Keratinocyte (primary cell): ENCODE measurements around the gene CGAS. TPM values are rescaled to one million over a fixed set of nuclear protein-coding genes. Genes with fewer than 3 reads are reported as not detected.
"Not testable (repeated sequence)": the region's sequence is repeated elsewhere in the genome, so short reads cannot be mapped to it uniquely, and the experiment has no call there.

Experiments used
- DNase-seq: peaks from one replicate; pipeline ENCODE4 v3.0.0-alpha.2; 2011; ENCODE audit warnings: low read depth, missing footprints, low spot score
- FAIRE-seq: peaks from 2 replicates; lab custom pipeline; 2011; peaks lifted over from hg19 to GRCh38; lab: Jason Lieb, UNC
- H2AFZ ChIP-seq: 2 replicates; pipeline ENCODE4 v1.6.0; 2012; ENCODE audit warnings: low read length, control low read depth, inconsistent platforms; ENCODE audit not compliant: control insufficient read depth
- H3K27ac ChIP-seq: 2 replicates; pipeline ENCODE4 v1.5.1; 2011; ENCODE audit warnings: low read length; ENCODE audit not compliant: control insufficient read depth, insufficient read depth
- H3K27me3 ChIP-seq: 3 replicates; pipeline ENCODE4 v1.6.0; 2011; ENCODE audit warnings: low read length; ENCODE audit not compliant: control insufficient read depth, insufficient read depth; ENCODE audit errors: extremely low read depth
- H3K36me3 ChIP-seq, 2 experiments: 2 replicates in 1 of 2; 3 replicates in 1 of 2; pipeline ENCODE4 v1.5.1; 2011; ENCODE audit warnings: low read length in 2 of 2, mild to moderate bottlenecking in 1 of 2; ENCODE audit not compliant: control insufficient read depth in 2 of 2, insufficient read depth in 2 of 2; ENCODE audit errors: extremely low read depth in 1 of 2
- H3K4me1 ChIP-seq: 3 replicates; pipeline ENCODE4 v1.5.1; 2011; ENCODE audit warnings: low read length; ENCODE audit not compliant: control insufficient read depth, insufficient read depth; ENCODE audit errors: extremely low read depth
- H3K4me2 ChIP-seq: 3 replicates; pipeline ENCODE4 v1.6.0; 2011; ENCODE audit warnings: low read depth, low read length; ENCODE audit not compliant: control insufficient read depth, insufficient read depth; ENCODE audit errors: extremely low read depth
- H3K4me3 ChIP-seq, 3 experiments: fragments of 200-600 bp in 1 of 3; sonication (generic) in 1 of 3; 2 replicates in 2 of 3; 3 replicates in 1 of 3; pipeline ENCODE4 v1.5.1; 2011 to 2016; ENCODE audit warnings: low read length in 3 of 3, mild to moderate bottlenecking in 3 of 3, control low read depth in 2 of 3, inconsistent platforms in 1 of 3, low read depth in 1 of 3, mixed read lengths in 1 of 3, mixed run types in 1 of 3, moderate library complexity in 1 of 3; ENCODE audit not compliant: control insufficient read depth in 2 of 3, insufficient read depth in 2 of 3; ENCODE audit errors: extremely low read depth in 1 of 3
- H3K79me2 ChIP-seq: 2 replicates; pipeline ENCODE4 v1.6.0; 2012; ENCODE audit warnings: low read length; ENCODE audit not compliant: control insufficient read depth, insufficient read depth
- H3K9ac ChIP-seq: 3 replicates; pipeline ENCODE4 v1.6.0; 2011; ENCODE audit warnings: low read length; ENCODE audit not compliant: control insufficient read depth, insufficient read depth; ENCODE audit errors: extremely low read depth
- H3K9me1 ChIP-seq: 3 replicates; pipeline ENCODE4 v1.6.0; 2011; ENCODE audit warnings: low read length; ENCODE audit not compliant: control insufficient read depth, insufficient read depth; ENCODE audit errors: extremely low read depth
- H3K9me3 ChIP-seq: 2 replicates; pipeline ENCODE4 v1.5.1; 2012; ENCODE audit warnings: low read depth, low read length; ENCODE audit not compliant: control insufficient read depth
- H4K20me1 ChIP-seq: 3 replicates; pipeline ENCODE4 v1.6.0; 2011; ENCODE audit warnings: low read length; ENCODE audit not compliant: control insufficient read depth, insufficient read depth; ENCODE audit errors: extremely low read depth
- CTCF ChIP-seq, 3 experiments: IDR thresholded peaks in 1 of 3; conservative IDR thresholded peaks in 1 of 3; optimal IDR thresholded peaks in 1 of 3; 2 replicates in 2 of 3; 3 replicates in 1 of 3; pipeline versions ENCODE3 to v1.5.1; 2011; ENCODE audit warnings: low read length in 3 of 3, mild to moderate bottlenecking in 3 of 3, moderate library complexity in 2 of 3, control low read depth in 1 of 3, inconsistent platforms in 1 of 3; ENCODE audit not compliant: insufficient read depth in 2 of 3; ENCODE audit errors: extremely low read depth in 1 of 3
- EZH2 ChIP-seq: IDR thresholded peaks from one replicate; pipeline ENCODE4 v1.6.1; 2012; ENCODE audit warnings: inconsistent platforms, mild to moderate bottlenecking, low read length, moderate library complexity
- dilution Hi-C: fragments of 300-500 bp; cut with MboI; formaldehyde crosslinking; loops from one replicate; pipeline ENCODE4 v1.7.0; 2020; ENCODE audit warnings: low sequenced_read_pairs; ENCODE audit not compliant: extremely low pct_ligation_motif_present
- polyA plus RNA-seq, 5 experiments: library from polyadenylated mRNA; depleted of rRNA in 3 of 5; stranded (reverse) in 3 of 5; stranded (forward) in 1 of 5; unstranded in 1 of 5; fragments of >200 nt; gene quantifications; 1 replicate in 1 of 5; 2 replicates in 3 of 5; 3 replicates in 1 of 5; pipeline versions ENCODE4 v1.2.1 to v1.2.3, GENCODE V29; 2011 to 2012; ENCODE audit warnings: missing spikeins in 2 of 5, low read depth in 1 of 5, low replicate concordance in 1 of 5

Gene CGAS
- polyA plus RNA-seq, 1 donor (not counting 4 experiments of a cell fraction or from before 2014, with no cell fraction given) = 1.1 TPM

- TF ChIP-seq CTCF (optimal IDR thresholded peaks at IDR 0.05 in 1 of 3, IDR thresholded peaks at IDR 0.05 in 1 of 3, conservative IDR thresholded peaks at IDR 0.05 in 1 of 3; ENCODE audit: extremely low read depth in 1 of 3, insufficient read depth in 2 of 3, low read length in 3 of 3) = no peak
- no peak for TF ChIP-seq EZH2
- Histone ChIP-seq H2AFZ (no peak overlapping the region), H3K9me1 (no peaks in the 10 kb centered on the region), H4K20me1 (no peaks in the 10 kb centered on the region), H3K79me2 (no peaks in the 10 kb centered on the region), H3K4me2 (no peak overlapping the region), H3K4me3 (no peak overlapping the region), H3K36me3 (no peaks in the 10 kb centered on the region), H3K9ac (no peak overlapping the region), H3K27me3 (no peaks in the 10 kb centered on the region), H3K9me3 (no peaks in the 10 kb centered on the region), H3K4me1 (no peaks in the 10 kb centered on the region), H3K27ac (no peak overlapping the region)
- dilution Hi-C loops = no loop called here
- DNase-seq (no peak), FAIRE-seq (no peak)
Measured at GRCh38 chr6:73382462-73383113, 69.5 kb downstream of the CGAS start.

- not testable (repeated sequence) for H2AFZ ChIP-seq, FAIRE-seq, H3K9me3 ChIP-seq
Measured at GRCh38 chr6:73381531-73381930, 70.6 kb downstream of the CGAS start.

DNA sequence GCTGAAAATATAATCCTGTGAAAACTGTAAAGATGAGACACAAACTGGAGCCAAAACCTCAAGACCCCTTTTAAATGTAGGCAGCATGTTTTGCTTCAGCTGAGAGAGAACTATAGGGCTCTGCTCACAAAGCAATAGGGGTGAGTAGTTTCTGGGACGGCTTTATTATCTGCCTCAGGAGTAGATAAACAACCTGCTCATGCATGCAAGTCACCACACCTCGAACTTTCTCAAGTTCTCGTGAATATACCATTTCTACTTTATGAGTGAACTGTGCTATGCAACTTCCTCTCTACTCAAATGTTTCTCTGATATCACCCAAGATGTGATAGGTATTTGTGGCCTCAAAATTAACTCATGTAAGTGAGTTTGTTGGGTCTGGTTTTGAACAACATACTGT lies 74.9 kb downstream of the CGAS start:
- H3K9me3 ChIP-seq = no peaks in the 10 kb centered on the region
- DNase-seq (no peak), FAIRE-seq (no peak)
- H3K36me3 ChIP-seq = no peaks in the 10 kb centered on the region
- no peak overlapping the region for H2AFZ ChIP-seq
- no peaks in the 10 kb centered on the region for H3K27me3 ChIP-seq
- no peak overlapping the region for H3K4me3 ChIP-seq
- H3K4me2 ChIP-seq = no peak overlapping the region
- TF ChIP-seq EZH2 = no peak
- no peak overlapping the region for H3K27ac ChIP-seq
- H3K4me1 ChIP-seq = no peaks in the 10 kb centered on the region
- no peaks in the 10 kb centered on the region for H3K79me2 ChIP-seq
- no peaks in the 10 kb centered on the region for H4K20me1 ChIP-seq
- H3K9ac ChIP-seq = no peak overlapping the region
- dilution Hi-C loops = no loop called here
- no peaks in the 10 kb centered on the region for H3K9me1 ChIP-seq

More at GRCh38 chr6:73381531-73381930, 70.6 kb downstream of the CGAS start:
- H3K36me3 ChIP-seq, H3K27me3 ChIP-seq, H3K9ac ChIP-seq, H3K9me1 ChIP-seq, H3K4me3 ChIP-seq, H4K20me1 ChIP-seq, H3K4me2 ChIP-seq, H3K27ac ChIP-seq, H3K79me2 ChIP-seq, dilution Hi-C loops, DNase-seq, H3K4me1 ChIP-seq: not testable (repeated sequence)
